ENCODE results near the gene INTS15.
"Not testable (repeated sequence)": the region's sequence is repeated elsewhere in the genome, so short reads cannot be mapped to it uniquely, and the experiment has no call there.

INTS15 gene

DNA sequence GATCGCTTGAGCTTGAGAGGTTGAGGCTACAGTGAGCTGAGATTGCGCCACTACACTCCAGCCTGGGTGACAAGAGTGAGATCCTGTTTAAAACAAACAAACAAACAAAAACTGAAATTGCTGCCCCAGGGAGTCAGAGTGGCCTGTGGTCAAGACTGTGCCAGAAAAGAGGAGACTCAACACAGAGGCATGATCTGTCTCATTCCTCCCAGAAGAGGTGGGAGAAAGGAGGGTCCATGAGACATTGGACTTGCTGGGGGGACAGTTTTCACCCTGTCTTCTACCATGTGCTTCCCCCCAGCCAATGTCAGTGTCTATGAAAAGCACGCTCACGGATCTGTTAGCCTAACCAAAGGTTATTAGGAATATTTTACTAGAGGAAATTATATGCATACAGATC, 28.8 kb downstream of the INTS15 start:
- no peak for DNase-seq (ENCODE audit: low spot score)

DNA sequence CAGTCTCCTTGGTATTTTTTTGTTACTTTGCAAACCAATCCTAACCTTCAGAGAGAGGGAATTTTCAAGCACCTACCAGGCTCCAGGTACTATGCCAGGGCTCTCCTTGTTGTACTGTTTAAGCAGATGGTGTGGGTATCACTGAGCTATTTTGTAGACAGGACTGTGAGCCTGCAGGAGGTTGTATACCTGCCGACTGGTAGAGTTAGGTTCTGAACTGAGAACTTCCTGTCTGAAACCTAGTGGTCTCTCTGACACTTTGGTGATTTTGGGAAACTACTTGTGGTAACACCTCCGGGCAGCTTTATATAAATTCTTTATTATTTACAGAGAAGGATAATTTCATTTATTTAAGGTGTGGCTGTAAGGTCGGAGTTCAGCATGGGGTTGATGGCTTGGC, 30.1 kb downstream of the INTS15 start:
- no peak for DNase-seq (ENCODE audit: low spot score)

DNA sequence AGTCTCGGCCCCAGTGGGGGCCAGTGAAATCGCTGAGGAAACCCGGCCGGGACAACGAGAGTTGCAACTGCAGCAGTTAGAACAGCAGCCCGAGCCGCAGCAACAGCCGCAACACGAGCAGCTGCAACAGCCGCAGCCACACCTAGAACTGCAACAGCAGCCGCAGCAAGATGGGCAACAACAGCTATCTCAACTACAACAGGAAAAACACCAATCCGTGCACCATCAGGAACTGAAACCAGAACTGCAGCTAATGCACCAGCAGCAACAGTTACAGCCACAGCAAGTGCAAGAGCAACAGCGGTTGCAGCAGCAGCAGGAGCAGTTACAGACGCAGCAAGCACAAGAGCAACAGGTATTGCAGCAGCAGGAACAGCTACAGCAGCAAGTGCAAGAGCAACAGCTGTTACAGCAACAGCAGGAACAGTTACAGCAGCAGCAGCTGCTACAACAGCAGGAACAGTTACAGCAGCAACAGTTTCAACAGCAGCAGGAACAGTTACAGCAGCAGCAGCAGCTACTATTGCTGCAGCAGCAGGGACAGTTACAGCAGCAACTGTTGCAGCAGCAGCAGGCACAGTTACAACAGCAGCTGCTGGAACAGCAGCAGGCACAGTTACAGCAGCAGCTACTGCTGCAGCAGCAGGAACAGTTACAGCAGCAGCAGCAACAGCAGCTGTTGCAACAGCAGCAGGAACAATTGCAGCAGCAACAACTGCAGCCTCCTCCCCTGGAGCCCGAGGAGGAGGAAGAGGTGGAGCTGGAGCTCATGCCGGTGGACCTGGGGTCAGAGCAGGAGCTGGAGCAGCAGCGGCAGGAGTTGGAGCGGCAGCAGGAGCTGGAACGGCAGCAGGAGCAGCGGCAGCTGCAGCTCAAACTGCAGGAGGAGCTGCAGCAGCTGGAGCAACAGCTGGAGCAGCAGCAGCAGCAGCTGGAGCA, 31.6 kb downstream of the INTS15 start:
- no peak for DNase-seq (ENCODE audit: low spot score)

DNA sequence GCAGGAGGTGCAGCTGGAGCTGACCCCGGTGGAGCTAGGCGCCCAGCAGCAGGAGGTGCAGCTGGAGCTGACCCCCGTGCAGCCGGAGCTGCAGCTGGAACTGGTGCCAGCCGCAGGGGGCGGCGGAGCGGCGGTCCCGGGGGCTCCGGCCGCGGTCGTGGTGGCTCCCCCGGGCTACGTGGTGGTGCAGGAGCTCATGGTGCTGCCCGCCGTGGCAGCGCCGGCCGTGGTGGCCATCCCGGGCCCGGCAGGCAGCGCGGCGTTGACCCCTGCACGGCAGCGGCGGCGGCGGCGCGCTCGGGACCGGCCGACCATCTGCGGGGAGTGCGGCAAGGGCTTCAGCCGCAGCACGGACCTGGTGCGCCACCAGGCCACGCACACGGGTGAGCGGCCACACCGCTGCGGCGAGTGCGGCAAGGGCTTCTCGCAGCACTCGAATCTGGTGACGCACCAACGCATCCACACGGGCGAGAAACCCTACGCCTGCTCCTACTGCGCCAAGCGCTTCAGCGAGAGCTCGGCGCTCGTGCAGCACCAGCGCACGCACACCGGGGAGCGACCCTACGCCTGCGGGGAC, 32.4 kb downstream of the INTS15 start:
- DNase-seq (ENCODE audit: low spot score), result no peak

DNA sequence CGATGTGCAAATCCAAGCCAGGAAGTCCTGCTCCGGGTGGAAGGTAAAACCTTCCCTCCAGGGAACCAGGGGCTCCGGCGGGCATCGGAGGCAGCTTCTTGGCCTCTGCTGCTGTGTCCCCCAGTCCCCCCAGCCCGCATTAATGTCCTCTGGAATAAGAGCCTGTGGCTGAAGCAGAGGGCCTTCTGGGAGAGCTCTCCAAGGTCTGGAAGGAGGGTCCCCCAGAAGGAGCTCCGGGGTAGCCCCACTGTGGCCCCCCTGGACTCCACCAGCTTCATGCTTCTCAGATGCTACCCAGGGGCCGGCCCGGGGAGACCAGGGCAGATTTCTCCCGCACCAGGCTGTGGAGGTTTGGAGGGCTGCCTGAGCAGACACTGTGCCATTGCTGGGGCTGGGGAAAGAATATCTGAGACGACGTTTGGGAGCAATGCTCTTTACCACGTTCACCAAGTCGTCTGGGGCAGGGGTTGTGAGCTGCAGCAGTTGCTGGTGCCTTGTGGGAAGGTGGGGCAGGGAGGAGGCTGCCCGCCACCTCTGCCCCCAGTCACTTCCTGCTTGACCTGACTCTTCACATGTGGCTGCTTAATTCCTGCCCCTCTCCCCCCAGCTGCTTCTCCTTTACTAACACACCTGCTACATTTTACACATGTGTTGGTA, 33.9 kb downstream of the INTS15 start:
- no peak for DNase-seq (ENCODE audit: low spot score)

DNA sequence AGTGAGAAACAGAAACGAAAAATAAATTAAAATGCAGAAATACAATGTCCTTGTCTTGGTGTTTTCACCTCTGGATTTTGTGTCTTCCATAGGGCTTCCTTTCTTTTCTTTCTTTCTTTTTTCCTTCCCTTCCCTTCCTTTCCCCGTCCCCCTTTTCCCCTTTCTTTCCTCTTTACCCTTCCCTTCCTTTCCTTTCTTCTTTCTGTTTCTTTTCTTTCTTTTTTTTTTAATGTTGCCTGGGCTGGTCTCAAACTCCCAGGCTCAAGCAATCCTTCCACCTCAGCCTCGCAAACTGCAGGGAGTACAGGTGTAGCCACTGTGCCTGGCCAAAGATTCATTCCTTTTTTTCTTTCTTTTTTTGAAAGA, 34.4 kb downstream of the INTS15 start:
- no peak for DNase-seq (ENCODE audit: low spot score)

DNA sequence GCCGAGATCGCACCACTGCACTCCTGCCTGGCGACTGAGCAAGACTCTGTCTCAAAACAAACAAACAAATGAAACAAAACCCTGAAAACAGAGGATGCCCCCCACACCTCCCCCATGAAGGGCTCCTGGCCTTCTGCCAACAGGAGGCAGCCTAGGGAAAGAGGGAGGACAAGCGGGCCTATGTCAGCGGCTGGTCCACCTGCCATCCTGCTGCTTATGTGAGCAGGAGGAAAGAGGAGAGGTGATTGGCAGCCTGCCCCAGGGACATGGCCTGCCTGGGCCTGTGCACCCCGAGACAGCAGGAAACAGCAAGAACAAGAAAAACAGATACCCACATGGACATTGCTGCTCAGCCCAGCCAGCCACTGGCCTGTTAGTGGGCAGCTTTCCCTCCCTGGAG, 38.2 kb downstream of the INTS15 start:
- no peak for DNase-seq (ENCODE audit: low spot score)

DNA sequence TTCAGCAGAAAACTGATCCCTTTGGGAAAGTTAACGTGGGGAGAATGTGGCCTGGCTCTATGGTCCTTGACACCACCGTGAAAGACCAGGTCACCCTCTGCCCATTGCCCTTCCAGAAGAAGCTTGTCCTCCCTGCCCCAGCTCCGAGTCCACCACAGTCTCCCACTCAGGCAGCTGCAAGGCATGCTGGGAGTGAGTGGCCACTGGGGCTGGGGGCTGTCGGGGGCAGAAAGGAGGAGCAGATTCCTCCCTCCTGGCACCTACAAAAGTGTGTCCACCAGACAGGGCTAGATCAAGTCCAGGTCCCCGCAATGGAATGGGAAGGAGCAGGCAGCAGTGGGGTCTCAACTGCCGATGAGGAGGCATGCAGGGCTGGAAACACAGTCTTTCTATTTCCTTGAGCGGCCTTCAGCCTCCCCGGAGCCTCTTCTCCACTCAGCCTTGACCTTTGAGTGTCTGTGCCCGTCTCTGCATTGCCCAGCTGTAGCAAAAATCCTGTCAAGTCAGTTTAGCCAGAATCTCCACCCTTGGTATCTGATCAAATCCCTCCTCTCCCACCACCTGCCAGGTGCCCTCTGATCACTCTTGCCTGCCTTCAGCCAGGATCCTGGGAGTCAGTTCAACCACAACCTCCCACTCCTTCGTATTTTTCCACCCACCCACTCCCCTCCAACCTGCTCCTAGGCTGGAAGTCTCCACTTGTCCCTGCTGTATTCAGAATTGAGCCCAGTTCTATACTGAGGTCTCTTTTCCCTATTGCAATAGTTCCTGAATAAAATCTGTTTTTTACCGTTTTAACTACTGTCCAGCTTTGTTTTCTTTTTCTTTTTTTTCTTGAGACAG, 40.4 kb downstream of the INTS15 start:
- no peak for DNase-seq (ENCODE audit: low spot score)

DNA sequence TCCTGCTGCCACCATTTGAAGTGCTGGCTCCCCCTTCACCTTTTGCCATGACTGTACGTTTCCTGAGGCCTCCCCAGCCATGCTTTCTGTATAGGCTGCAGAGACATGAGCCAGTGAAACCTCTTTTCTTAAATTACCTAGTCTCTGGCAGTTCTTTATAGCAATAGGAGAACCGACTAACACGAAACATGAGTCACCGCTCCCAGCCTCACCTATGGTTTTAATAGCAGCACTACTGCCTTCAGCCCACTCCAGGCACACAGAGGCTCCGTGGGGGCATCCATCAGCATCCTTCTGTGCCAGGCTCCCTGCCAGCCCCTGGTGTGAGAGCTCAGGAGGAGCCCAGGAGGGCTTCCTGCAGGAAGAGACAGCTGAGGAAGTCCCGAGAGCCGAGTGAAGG, 41.8 kb downstream of the INTS15 start:
- no peak for DNase-seq (ENCODE audit: low spot score)

DNA sequence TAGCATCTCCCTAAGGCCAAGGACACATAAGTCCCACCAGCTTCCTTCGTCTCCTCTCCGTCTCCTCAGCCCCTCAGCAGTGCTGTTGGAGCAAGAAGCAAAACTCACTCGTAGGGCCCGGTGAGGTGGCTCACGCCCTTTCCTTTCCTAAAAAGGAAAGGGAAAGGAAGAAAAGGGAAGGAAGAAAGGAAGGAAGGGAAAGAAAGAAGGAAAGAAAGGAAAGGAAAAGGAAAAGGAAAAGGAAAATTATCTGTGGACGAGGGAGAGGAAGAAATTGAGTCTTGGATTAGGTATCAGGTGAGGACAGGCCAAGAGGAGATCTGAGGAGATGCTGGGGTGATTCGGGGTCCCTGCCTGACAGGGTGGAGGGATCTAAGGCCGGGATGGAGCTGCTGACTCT, 44.2 kb downstream of the INTS15 start:
- DNase-seq (ENCODE audit: low spot score), result no peak

DNA sequence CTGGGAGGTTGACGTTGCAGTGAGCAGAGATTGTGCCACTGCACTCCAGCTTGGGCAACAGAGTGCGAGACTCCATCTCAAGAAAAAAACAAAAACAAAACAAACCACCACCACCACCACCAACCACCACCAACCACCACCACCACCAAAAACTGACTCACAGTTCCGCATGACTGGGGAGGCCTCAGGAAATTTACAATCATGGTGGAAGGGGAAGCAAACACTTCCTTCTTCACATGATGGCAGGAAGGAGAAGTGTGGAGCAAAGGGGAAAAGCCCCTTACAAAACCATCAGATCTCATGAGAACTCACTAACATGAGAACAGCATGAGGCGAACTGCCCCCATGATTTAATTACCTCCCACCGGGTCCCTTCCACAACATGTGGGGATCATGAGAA, 45.1 kb downstream of the INTS15 start:
- DNase-seq (ENCODE audit: low spot score), result not testable (repeated sequence)

DNA sequence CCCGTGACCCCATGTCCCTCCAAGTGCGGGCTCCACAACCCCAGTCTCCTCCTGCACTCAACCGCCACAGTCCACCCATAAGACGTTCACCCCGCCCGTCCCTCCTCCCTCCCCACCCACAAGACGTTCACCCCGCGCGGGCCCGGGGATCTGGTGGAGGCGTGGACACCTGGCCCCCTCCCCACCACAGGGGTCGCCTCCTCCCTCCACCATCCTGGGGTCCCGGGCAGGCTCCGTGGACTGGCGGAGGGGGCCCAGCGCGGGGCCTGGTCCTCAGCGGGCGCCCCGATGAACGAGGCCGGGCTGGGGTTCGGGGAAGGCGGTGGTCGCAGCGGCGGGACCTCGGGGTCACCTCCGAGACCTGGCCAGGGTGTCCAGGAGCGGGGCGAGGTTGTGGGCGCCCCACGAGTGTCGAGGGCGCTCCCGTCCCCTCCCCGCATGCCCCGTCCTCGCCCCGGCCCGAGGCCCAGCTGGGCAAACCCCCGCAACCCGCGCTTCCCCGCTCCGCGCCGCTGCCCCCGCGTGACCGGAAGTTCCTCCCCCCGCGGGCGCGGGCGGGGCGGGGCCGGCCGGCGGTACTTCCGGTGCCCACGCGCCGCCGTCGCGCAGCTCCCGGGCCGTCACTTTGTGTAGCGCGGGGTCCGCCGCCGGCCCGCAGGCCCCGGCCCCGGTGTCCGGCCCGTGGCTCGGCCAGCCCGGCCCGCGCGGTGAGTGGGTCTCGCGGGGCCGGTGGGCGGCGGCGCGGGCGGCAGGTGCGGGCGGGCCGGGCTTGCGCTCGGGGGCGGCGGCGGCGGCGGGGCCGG, 47.1 kb downstream of the INTS15 start, which contains the start of gene ZNF316:
Gene ZNF316, plus strand, starts transcription at position 578 of the 803 bp plus-strand sequence. CDS start 5,092 bp downstream, outside the sequence.
- peak; percentile 95 for DNase-seq (ENCODE audit: low spot score)

DNA sequence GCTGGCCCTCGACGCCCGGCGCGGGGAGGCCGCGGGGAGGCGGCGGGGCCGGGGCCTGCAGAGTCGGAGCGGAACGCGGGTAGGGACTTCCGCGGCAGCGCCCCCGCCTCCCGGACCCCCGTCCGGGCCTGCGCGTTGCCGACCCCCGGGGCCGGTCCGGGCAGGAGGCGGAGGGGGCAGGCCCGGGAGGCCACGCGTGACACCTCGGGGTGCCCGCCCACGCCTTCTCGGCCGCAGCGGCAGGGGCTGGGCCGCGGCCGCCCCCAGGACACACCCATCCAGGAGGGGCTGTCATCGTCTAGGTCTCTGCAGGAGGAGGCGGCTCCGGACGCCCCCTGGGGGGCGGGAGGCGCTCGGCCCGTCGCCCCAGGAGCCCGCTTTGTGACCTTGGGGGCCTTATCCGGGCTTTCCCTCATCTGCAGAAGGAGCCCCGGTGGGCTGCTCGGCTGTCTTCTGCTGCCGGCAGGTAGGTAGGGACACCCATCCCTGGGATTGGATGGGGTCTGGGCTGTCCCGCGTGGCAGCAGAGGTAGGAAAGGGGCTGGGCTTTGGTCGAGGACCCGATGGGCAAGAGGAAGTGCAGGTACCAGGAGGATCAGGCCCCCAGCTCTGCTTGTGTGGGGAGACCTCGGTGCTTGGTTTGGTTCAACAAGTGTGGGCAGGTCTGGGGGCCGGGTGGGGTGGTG, 47.9 kb downstream of the INTS15 start:
- peak; percentile 80 for DNase-seq (ENCODE audit: low spot score)

DNA sequence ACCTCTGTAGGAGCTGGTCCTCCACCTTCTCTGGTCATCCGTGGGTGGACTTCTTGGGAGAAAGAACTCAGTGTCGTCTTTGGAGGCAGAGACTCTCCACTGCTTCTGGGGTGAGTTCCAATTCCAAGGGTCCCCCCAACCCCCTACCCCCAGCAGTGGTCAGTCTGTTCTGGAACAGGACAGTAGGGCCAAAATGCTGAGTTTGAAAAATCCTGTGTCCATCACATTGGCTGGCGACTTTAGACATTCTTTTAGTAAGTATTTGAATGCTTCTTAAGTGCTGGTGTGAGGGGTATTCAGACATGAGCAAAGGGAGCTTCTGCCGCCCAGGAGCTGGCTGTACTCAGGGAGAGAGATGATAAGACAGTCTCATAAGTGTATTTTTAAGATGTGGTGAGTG, 49.2 kb downstream of the INTS15 start:
- no peak for DNase-seq (ENCODE audit: low spot score)

DNA sequence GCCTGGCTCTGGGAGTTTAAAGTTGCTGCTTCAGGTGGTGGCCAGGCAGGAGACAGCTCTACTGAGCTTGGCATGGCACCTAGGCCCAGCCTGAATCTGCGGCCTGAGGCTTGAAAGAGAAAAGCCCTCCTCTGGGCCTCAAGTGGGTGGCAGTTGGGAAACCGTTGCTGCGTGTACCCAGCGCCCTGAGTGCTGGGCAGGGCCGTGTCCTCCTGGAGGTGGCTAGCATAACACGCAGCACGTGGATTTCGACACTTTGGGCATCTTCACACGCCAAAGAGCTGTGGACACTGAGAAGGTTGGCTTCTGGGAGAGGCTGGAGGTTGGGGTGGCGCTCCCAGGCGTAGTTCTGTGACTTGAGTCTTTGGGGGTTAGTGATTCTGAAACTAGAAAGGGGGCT, 49.8 kb downstream of the INTS15 start:
- no peak for DNase-seq (ENCODE audit: low spot score)

DNA sequence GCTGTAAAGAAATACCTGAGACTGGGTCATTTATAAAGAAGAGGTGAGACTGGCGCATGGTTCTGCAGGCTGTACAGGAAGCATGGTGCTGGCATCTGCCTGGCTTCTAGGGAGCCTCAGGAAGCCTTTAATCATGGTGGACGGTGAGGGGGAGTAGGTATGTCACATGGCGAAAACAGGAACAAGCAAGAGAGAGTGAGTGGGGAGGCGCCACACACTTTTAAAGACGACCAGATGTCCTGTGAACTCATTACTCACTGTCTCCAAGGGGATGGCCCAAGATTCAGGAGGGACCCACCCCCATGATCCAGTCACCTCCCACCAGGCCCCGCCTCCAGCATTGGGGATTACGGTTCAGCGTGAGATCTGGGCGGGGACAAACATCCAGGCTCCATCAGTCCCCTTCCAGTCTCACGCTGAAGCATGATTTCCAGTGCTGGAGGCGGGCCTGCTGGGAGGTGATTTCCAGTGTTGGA, 50.5 kb downstream of the INTS15 start:
- DNase-seq (ENCODE audit: low spot score), result peak; percentile 74

DNA sequence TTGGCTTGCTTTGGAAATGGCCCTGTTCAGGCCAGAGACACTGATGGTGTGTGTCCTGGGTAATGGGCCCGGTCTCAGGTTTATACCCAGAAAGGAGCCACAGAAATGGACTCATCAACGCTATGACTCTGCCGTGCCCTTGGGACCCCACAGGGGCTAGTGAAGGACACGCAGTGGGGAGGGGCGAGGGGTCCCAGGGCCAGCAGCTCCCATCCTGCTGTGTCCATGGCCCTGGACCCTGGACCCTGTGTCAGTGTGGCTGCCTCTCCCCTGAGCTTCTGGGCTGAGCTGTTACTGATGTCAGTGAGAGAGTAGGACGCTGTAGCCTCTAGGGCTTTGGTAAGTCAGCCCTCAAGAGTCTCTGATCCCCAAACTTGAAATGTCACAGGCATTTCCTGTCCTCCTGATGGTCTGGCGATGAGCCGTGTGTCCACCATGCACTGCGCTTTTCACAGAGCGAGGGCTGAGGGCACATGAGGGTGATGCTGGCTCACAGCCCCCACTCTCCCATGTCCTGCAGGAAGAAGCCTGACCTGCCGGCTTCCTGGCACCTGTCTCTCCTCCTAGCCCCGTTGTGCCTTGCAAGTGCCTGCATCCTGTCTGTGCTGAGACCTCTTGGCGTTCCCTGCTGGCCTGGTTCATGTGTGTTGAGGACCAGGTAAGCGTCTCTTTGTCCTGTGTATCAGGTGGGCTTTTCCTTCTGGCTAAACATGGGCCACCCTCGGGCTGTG, 51.6 kb downstream of the INTS15 start:
- no peak for DNase-seq (ENCODE audit: low spot score)

DNA sequence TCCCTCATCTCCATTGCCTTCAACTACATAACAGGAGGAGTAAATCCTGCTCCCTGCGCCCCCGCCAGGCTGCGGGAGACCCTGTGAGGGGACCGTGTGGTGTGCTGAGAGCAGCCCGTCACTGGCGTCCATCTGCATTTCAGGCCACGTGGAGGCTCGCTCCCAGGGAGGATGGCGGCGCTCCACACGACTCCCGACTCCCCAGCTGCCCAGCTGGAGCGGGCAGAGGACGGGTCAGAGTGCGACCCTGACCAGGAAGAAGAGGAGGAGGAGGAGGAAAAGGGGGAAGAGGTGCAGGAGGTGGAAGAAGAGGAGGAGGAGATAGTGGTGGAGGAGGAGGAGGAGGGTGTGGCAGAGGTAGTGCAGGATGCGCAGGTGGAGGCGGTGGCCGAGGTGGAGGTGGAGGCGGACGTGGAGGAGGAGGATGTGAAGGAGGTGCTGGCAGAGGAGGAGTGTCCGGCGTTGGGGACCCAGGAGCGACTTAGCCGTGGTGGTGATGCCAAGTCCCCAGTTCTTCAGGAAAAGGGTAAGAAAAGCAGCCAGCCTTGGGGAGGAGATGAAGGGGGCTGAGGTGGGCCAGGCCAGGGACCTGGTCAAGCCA, 52.5 kb downstream of the INTS15 start:
- DNase-seq (ENCODE audit: low spot score), result no peak

DNA sequence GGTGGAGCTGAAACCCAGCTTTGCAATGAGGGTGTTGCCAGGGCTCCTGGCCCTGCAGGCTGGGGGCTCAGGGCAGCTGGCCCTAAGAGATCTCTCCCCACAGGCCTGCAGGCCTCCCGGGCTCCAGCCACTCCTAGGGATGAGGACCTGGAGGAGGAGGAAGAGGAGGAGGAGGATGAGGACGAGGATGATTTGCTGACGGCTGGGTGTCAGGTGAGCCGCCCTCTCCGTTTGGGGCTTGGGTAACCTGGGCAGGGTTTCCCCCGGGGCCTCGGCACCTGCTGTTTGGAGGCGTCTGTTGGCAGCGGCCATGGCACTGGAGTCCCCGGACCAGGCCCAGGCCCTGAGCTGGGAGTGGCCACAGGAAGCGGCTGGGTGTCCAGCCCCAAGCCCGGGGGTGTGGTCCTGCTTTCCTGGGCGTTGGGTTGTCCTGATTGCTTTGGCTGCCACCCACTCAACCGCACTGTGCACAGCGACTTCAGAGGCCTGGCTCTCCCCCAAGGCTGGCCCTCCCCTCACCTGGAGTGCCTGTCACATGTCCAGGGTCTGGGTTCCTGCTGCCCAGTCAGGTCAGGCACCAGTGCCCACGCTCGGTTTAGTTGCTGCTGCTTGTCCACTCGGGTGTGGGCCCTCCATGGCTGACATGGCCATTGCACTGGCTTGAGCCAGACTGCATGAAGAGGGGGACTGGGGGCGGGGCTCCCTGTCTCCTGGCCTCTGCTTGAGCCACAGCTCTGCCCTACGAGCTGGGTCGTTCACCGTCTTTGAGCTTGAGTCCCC, 53.2 kb downstream of the INTS15 start:
- no peak for DNase-seq (ENCODE audit: low spot score)
